HG03378 (cell line): Measurements from ENCODE around the gene ABHD17C.

Experiments used
- ATAC-seq: cut with Tn5 transposase; IDR thresholded peaks from one replicate; pipeline ENCODE4 v1.9.1; 2021; ENCODE audit warnings: mild to moderate bottlenecking, moderate library complexity; ENCODE audit not compliant: unreplicated experiment

The ABHD17C gene

GRCh38 chr15:80783260-80783659, 88.2 kb downstream of the ABHD17C start:
- ATAC-seq: no peak

- ATAC-seq: no peak
Measured at GRCh38 chr15:80785335-80785734, 90.2 kb downstream of the ABHD17C start.

GRCh38 chr15:80785811-80786354, 90.8 kb downstream of the ABHD17C start:
- ATAC-seq: no peak

GRCh38 chr15:80787316-80787715, 92.2 kb downstream of the ABHD17C start:
- ATAC-seq: no peak

- no peak for ATAC-seq
Measured at GRCh38 chr15:80788536-80788935, 93.4 kb downstream of the ABHD17C start.

GRCh38 chr15:80789296-80789695, 94.2 kb downstream of the ABHD17C start:
- ATAC-seq: no peak

GRCh38 chr15:80789796-80790195, 94.7 kb downstream of the ABHD17C start:
- no peak for ATAC-seq

- ATAC-seq: no peak
Measured at GRCh38 chr15:80790236-80790635, 95.1 kb downstream of the ABHD17C start.

GRCh38 chr15:80791004-80791403, 95.9 kb downstream of the ABHD17C start:
- ATAC-seq: no peak

GRCh38 chr15:80796407-80796806, 101.3 kb downstream of the ABHD17C start:
- ATAC-seq: no peak

GRCh38 chr15:80798911-80799310, 103.8 kb downstream of the ABHD17C start:
- ATAC-seq: no peak

GRCh38 chr15:80800067-80800466, 105.0 kb downstream of the ABHD17C start:
- ATAC-seq: no peak

- no peak for ATAC-seq
Measured at GRCh38 chr15:80801891-80802680, 107.0 kb downstream of the ABHD17C start.

GRCh38 chr15:80803580-80804525, 108.7 kb downstream of the ABHD17C start:
- no peak for ATAC-seq

- no peak for ATAC-seq
Measured at GRCh38 chr15:80804970-80805495, 109.9 kb downstream of the ABHD17C start.
